DMS 273 (cell line): ENCODE measurements around the gene RPS27L.

ENCODE experiments used
- DNase-seq: peaks from one replicate; lab custom pipeline; 2025; ENCODE audit not compliant: unreplicated experiment; lab: John Stamatoyannopoulos, UW

Gene RPS27L

GRCh38 chr15:63157118-63157843 lies at the start of gene RPS27L:
RPS27L (minus strand) TSS chr15:63157477; CDS start chr15:63157405, 72 bp downstream.
- peak; percentile 92 for DNase-seq

GRCh38 chr15:63206079-63206478 lies 48.8 kb upstream of the RPS27L start:
- DNase-seq, result no peak

- no peak for DNase-seq
These were observed 46.3 kb upstream of the RPS27L start for GRCh38 chr15:63203451-63204090.

- DNase-seq, result no peak
These were observed 45.6 kb upstream of the RPS27L start for GRCh38 chr15:63202861-63203260.

- DNase-seq, result peak; percentile 58
These were observed 43.4 kb upstream of the RPS27L start for GRCh38 chr15:63200464-63201249.

- DNase-seq, result peak; percentile 86
These were observed 41.3 kb upstream of the RPS27L start for GRCh38 chr15:63198371-63199250.

- DNase-seq, result peak; percentile 18
These were observed 40.3 kb upstream of the RPS27L start for GRCh38 chr15:63197626-63198025.

GRCh38 chr15:63196842-63197241 lies 39.6 kb upstream of the RPS27L start:
- peak; percentile 74 for DNase-seq

GRCh38 chr15:63195569-63196015 lies 38.3 kb upstream of the RPS27L start:
- DNase-seq, result peak; percentile 68

- DNase-seq, result peak; percentile 68
These were observed 37.7 kb upstream of the RPS27L start for GRCh38 chr15:63194880-63195568.

GRCh38 chr15:63194302-63194701 lies 37.0 kb upstream of the RPS27L start:
- no peak for DNase-seq

- DNase-seq, result no peak
These were observed 35.4 kb upstream of the RPS27L start for GRCh38 chr15:63192619-63193206.

GRCh38 chr15:63191895-63192618 lies 34.8 kb upstream of the RPS27L start:
- DNase-seq, result no peak

- DNase-seq, result no peak
These were observed 33.7 kb upstream of the RPS27L start for GRCh38 chr15:63190769-63191649.

GRCh38 chr15:63189941-63190768 lies 32.9 kb upstream of the RPS27L start:
- no peak for DNase-seq

GRCh38 chr15:63188926-63189871 lies 31.9 kb upstream of the RPS27L start, which contains the start of gene RAB8B:
RAB8B (plus strand) TSS chr15:63189606; CDS start chr15:63189625, 19 bp downstream.
- peak; percentile 97 for DNase-seq
